ENCODE results near the gene GNG5. TPM values are rescaled to one million over a fixed set of nuclear protein-coding genes. Genes with fewer than 3 reads are reported as not detected.

GNG5 gene
- total and polyA plus RNA-seq, 2 experiments from 2014 or later = 71.5 to 674 TPM

- Mint-ChIP-seq H3K27me3 (ENCODE audit: insufficient read depth, low read depth, poor library complexity) (no peaks in the 10 kb centered on the region), H3K4me1 (no peaks in the 10 kb centered on the region), H3K36me3 (ENCODE audit: low read depth) (no peaks in the 10 kb centered on the region), H3K27ac (no peak overlapping the region), H3K9me3 (no peaks in the 10 kb centered on the region), H3K4me3 (no peak overlapping the region)
- DNase-seq (ENCODE audit: low spot score) = no peak
- TF ChIP-seq EZH2 (IDR thresholded peaks at IDR 0.05; ENCODE audit: low read depth, unreplicated experiment) = no peak
- no peak for TF ChIP-seq ETS1 (IDR thresholded peaks at IDR 0.05)
- no peak for TF ChIP-seq NANOG (IDR thresholded peaks at IDR 0.05; ENCODE audit: borderline replicate concordance)
- no peak overlapping the region for H2AFZ ChIP-seq
- H3K27ac ChIP-seq (ENCODE audit: low read depth) = no peak overlapping the region
- H3K4me2 ChIP-seq = no peak overlapping the region
- H4K20me1 ChIP-seq (replicated peaks; ENCODE audit: insufficient read depth) = no peaks in the 10 kb centered on the region
- H3K27me3 ChIP-seq (ENCODE audit: insufficient read depth) = no peaks in the 10 kb centered on the region
- no peaks in the 10 kb centered on the region for H3F3A ChIP-seq (replicated peaks; ENCODE audit: low read depth)
- ATAC-seq = no peak
- H3K79me2 ChIP-seq (replicated peaks; ENCODE audit: insufficient read depth) = no peaks in the 10 kb centered on the region
- H3K4me1 ChIP-seq (ENCODE audit: insufficient read depth) = no peaks in the 10 kb centered on the region
- H3K36me3 ChIP-seq (ENCODE audit: insufficient read depth) = no peaks in the 10 kb centered on the region
- no peaks in the 10 kb centered on the region for H3K9me2 ChIP-seq (ENCODE audit: insufficient read depth)
- H3K4me3 ChIP-seq = no peak overlapping the region
Measured at GRCh38 chr1:84539972-84540371, 33.6 kb upstream of the GNG5 start.

GRCh38 chr1:84538599-84538998 lies 32.2 kb upstream of the GNG5 start:
- Histone ChIP-seq H3K36me3 (ENCODE audit: insufficient read depth) (no peaks in the 10 kb centered on the region), H4K20me1 (replicated peaks; ENCODE audit: insufficient read depth) (no peaks in the 10 kb centered on the region), H3K9me2 (ENCODE audit: insufficient read depth) (no peaks in the 10 kb centered on the region), H2AFZ (no peak overlapping the region), H3K27me3 (ENCODE audit: insufficient read depth) (no peaks in the 10 kb centered on the region), H3K79me2 (replicated peaks; ENCODE audit: insufficient read depth) (no peaks in the 10 kb centered on the region), H3K4me3 (no peak overlapping the region), H3K4me1 (ENCODE audit: insufficient read depth) (no peaks in the 10 kb centered on the region), H3K4me2 (no peak overlapping the region), H3K27ac (ENCODE audit: low read depth) (no peak overlapping the region), H3F3A (replicated peaks; ENCODE audit: low read depth) (no peaks in the 10 kb centered on the region)
- no peaks in the 10 kb centered on the region for H3K27me3 Mint-ChIP-seq (ENCODE audit: insufficient read depth, low read depth, poor library complexity)
- no peaks in the 10 kb centered on the region for H3K36me3 Mint-ChIP-seq (ENCODE audit: low read depth)
- H3K9me3 Mint-ChIP-seq = no peaks in the 10 kb centered on the region
- H3K4me3 Mint-ChIP-seq = no peak overlapping the region
- H3K27ac Mint-ChIP-seq = no peak overlapping the region
- ATAC-seq (no peak), DNase-seq (ENCODE audit: low spot score) (no peak)
- no peaks in the 10 kb centered on the region for H3K4me1 Mint-ChIP-seq
- TF ChIP-seq EZH2phosphoT487 (IDR thresholded peaks at IDR 0.05; ENCODE audit: unreplicated experiment) (no peak), STAT1 (IDR thresholded peaks at IDR 0.05; ENCODE audit: unreplicated experiment) (no peak), POLR2AphosphoS5 (IDR thresholded peaks at IDR 0.05; ENCODE audit: low read depth) (no peak), REST (IDR thresholded peaks at IDR 0.05; ENCODE audit: unreplicated experiment) (no peak), EZH2 (IDR thresholded peaks at IDR 0.05; ENCODE audit: low read depth, unreplicated experiment) (no peak)

Data from GM23338 (cell line).